Endothelial cell of umbilical vein (primary cell): ENCODE results near the gene AP5S1. TPM values are rescaled to one million over a fixed set of nuclear protein-coding genes. Genes with fewer than 3 reads are reported as not detected.

ENCODE experiments used
- BruUV-seq: library from RNA; stranded (reverse); fragments of 400-500 nt; replicated peaks from 2 replicates; lab custom pipeline; 2021; lab: Mats Ljungman, UMichigan
- CTCF ChIA-PET: fragments of 300-600, 350-600 bp; sonication (Branson Sonifier 250); formaldehyde crosslinking; loops from one replicate; lab custom pipeline; 2021; ENCODE audit warnings: antibody characterized with exemption, inconsistent platforms; lab: Charles Lee
- POLR2A ChIA-PET: fragments of 300-600, 350-600 bp; sonication (Branson Sonifier 250); formaldehyde crosslinking; loops from one replicate; lab custom pipeline; 2021; ENCODE audit warnings: antibody characterized with exemption, inconsistent platforms; lab: Charles Lee
- DNase-seq: peaks from one replicate; pipeline ENCODE4 v3.0.0-alpha.2; 2011; ENCODE audit warnings: low read depth, low spot score
- FAIRE-seq: peaks from 2 replicates; lab custom pipeline; 2011; peaks lifted over from hg19 to GRCh38; lab: Jason Lieb, UNC
- H2AFZ ChIP-seq: 2 replicates; pipeline ENCODE4 v1.6.0; 2012; ENCODE audit warnings: low read depth, low read length, control low read depth, inconsistent platforms
- H3K27ac ChIP-seq: 2 replicates; pipeline ENCODE4 v1.5.1; 2011; ENCODE audit warnings: low read depth, mild to moderate bottlenecking, control low read depth, low read length, moderate library complexity; ENCODE audit not compliant: insufficient read depth
- H3K27me3 ChIP-seq, 2 experiments: 2 replicates each; pipeline versions ENCODE4 v1.6.0 to v1.6.1; 2011; ENCODE audit warnings: low read length in 2 of 2, mixed read lengths in 1 of 2; ENCODE audit not compliant: control insufficient read depth in 2 of 2, insufficient read depth in 2 of 2
- H3K36me3 ChIP-seq, 2 experiments: 2 replicates in 1 of 2; 3 replicates in 1 of 2; pipeline ENCODE4 v1.5.1; 2011; ENCODE audit warnings: low read length in 2 of 2, mild to moderate bottlenecking in 1 of 2, moderate library complexity in 1 of 2; ENCODE audit not compliant: control insufficient read depth in 2 of 2, insufficient read depth in 2 of 2; ENCODE audit errors: extremely low read depth in 1 of 2
- H3K4me1 ChIP-seq: 3 replicates; pipeline ENCODE4 v1.5.1; 2011; ENCODE audit warnings: mild to moderate bottlenecking, low read length; ENCODE audit not compliant: control insufficient read depth, insufficient read depth; ENCODE audit errors: extremely low read depth
- H3K4me2 ChIP-seq: 2 replicates; pipeline ENCODE4 v1.6.1; 2011; ENCODE audit warnings: low read length, control low read depth, mixed read lengths; ENCODE audit not compliant: insufficient read depth
- H3K4me3 ChIP-seq, 3 experiments: fragments of 200-600 bp in 1 of 3; sonication (generic), shearing (Covaris generic) in 1 of 3; replicated peaks in 1 of 3; 2 replicates each; pipeline ENCODE4 v1.5.1; 2011 to 2016; ENCODE audit warnings: control low read depth in 3 of 3, low read length in 3 of 3, mild to moderate bottlenecking in 2 of 3, inconsistent platforms in 1 of 3, low read depth in 1 of 3, moderate library complexity in 1 of 3; ENCODE audit not compliant: insufficient read depth in 1 of 3
- H3K79me2 ChIP-seq: 2 replicates; pipeline ENCODE4 v1.6.0; 2012; ENCODE audit warnings: low read length, inconsistent platforms; ENCODE audit not compliant: control insufficient read depth, insufficient read depth
- H3K9ac ChIP-seq: replicated peaks from 2 replicates; pipeline ENCODE3; 2011; ENCODE audit warnings: low read length, control low read depth; ENCODE audit not compliant: insufficient read depth; ENCODE audit errors: extremely low read depth
- H3K9me1 ChIP-seq: replicated peaks from 3 replicates; pipeline ENCODE4 v1.6.0; 2011; ENCODE audit warnings: mild to moderate bottlenecking, low read length; ENCODE audit not compliant: control insufficient read depth, insufficient read depth; ENCODE audit errors: extremely low read depth
- H3K9me3 ChIP-seq: replicated peaks from 2 replicates; pipeline ENCODE4 v1.5.1; 2012; ENCODE audit warnings: low read length, inconsistent platforms; ENCODE audit not compliant: control insufficient read depth, insufficient read depth
- H4K20me1 ChIP-seq: replicated peaks from 2 replicates; pipeline ENCODE3; 2011; ENCODE audit warnings: mild to moderate bottlenecking, low read length; ENCODE audit not compliant: control insufficient read depth, insufficient read depth; ENCODE audit errors: extremely low read depth
- EZH2 ChIP-seq: IDR thresholded peaks from 2 replicates; pipeline ENCODE4 v1.6.1; 2012; ENCODE audit warnings: borderline replicate concordance, low read depth, mild to moderate bottlenecking, moderate library complexity, low read length, inconsistent platforms; ENCODE audit not compliant: severe bottlenecking
- FOS ChIP-seq: IDR thresholded peaks from 2 replicates; pipeline ENCODE4 v1.6.1; 2011; ENCODE audit warnings: mild to moderate bottlenecking, low read length, moderate library complexity, borderline replicate concordance; ENCODE audit not compliant: insufficient read depth
- GATA2 ChIP-seq: IDR thresholded peaks from 2 replicates; pipeline ENCODE4 v1.7.0; 2011; ENCODE audit warnings: low read depth, mild to moderate bottlenecking, moderate library complexity, mixed read lengths, low read length; ENCODE audit not compliant: insufficient read length, insufficient read depth
- MYC ChIP-seq: IDR thresholded peaks from one replicate; pipeline ENCODE4 v1.6.1; 2011; ENCODE audit warnings: mild to moderate bottlenecking, low read depth, low read length
- POLR2A ChIP-seq: IDR thresholded peaks from 2 replicates; pipeline ENCODE4 v1.6.1; 2012; ENCODE audit warnings: low read depth, mild to moderate bottlenecking, control low read depth, low read length
- POLR2AphosphoS5 ChIP-seq: IDR thresholded peaks from 2 replicates; pipeline ENCODE4 v1.6.1; 2012; ENCODE audit warnings: low read depth, mild to moderate bottlenecking, control low read depth, low read length, moderate library complexity; ENCODE audit not compliant: insufficient read depth
- dilution Hi-C: fragments of 300-500 bp; cut with MboI; formaldehyde crosslinking; loops from one replicate; pipeline ENCODE4 v1.15.0; 2019; ENCODE audit warnings: low sequenced_read_pairs; ENCODE audit not compliant: extremely low pct_ligation_motif_present
- intact Hi-C: fragments of 100-400 bp; cut with micrococcal nuclease; formaldehyde crosslinking; loops from one replicate; pipeline ENCODE4 v1.10.0; 2022
- polyA plus RNA-seq, 4 experiments: library from polyadenylated mRNA; depleted of rRNA in 3 of 4; stranded (reverse) in 3 of 4; unstranded in 1 of 4; fragments of >200 nt; gene quantifications; 2 replicates each; pipeline versions ENCODE4 v1.2.1 to v1.2.3, GENCODE V29; 2011 to 2012; ENCODE audit warnings: missing spikeins in 1 of 4
- total RNA-seq: library from RNA; stranded (reverse); gene quantifications from 2 replicates; pipeline ENCODE4 v1.2.3, GENCODE V29; 2021
- TF ChIP-seq, protein P1 (sequence below): IDR thresholded peaks from 2 replicates; pipeline ENCODE4 v1.6.1; 2011; ENCODE audit not compliant: insufficient read depth, insufficient read length
- TF ChIP-seq, protein P2 (sequence below), 2 donors: IDR thresholded peaks; 1 replicate in 1 of 2; 2 replicates in 1 of 2; pipeline ENCODE4 v1.5.1; 2011; ENCODE audit warnings: low read length in 2 of 2, mild to moderate bottlenecking in 2 of 2, moderate library complexity in 2 of 2, control low read depth in 1 of 2, inconsistent platforms in 1 of 2, low read depth in 1 of 2; ENCODE audit not compliant: insufficient read depth in 1 of 2; ENCODE audit errors: extremely low read depth in 1 of 2

The AP5S1 gene
- total and polyA plus RNA-seq, 2 donors (not counting 3 experiments of a cell fraction or from before 2014, with no cell fraction given), result 15.7 to 22.0 TPM

DNA sequence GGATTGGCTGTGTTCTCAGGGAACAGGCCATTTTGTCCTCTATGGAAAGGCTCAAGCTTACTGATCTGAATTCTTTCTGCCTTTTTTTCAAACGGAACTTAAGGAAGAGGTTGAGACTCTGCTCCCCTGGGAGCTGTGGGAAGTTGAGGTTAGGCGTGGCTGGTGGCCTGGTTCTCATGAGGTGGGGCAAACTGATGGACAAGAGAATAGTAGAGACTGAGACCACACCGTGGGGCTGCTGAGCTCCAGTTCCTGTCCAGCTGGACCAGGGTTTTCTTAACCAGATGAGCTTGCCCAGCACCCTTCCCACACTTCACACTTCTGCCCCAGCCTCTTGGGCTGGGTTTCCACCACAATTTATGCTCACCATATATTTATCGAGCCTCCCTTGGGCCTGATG, 6.1 kb downstream of the AP5S1 start:
- Histone ChIP-seq H3K4me2 (no peak overlapping the region), H4K20me1 (no peaks in the 10 kb centered on the region), H3K27ac (no peak overlapping the region), H3K9me1 (no peaks in the 10 kb centered on the region), H2AFZ (no peak overlapping the region), H3K4me1 (peaks cover 2% of the 10 kb centered on the region), H3K27me3 (no peaks in the 10 kb centered on the region), H3K4me3 (no peak overlapping the region), H3K36me3 (peaks cover 2 to 19% of the 10 kb centered on the region in 2 experiments), H3K79me2 (peaks cover 2% of the 10 kb centered on the region), H3K9me3 (no peaks in the 10 kb centered on the region), H3K9ac (no peak overlapping the region)
- no peak for DNase-seq
- intact Hi-C loops, result no loop called here
- ChIA-PET CTCF (interaction anchor here (0.9 to 1.4 kb wide), 3 partner anchors 13 to 59 kb away, joined by 3 to 4 read pairs (median 3); partner anchors contain the start of gene ADISSP), POLR2A (no interaction called here)
- TF ChIP-seq, protein P1, sequence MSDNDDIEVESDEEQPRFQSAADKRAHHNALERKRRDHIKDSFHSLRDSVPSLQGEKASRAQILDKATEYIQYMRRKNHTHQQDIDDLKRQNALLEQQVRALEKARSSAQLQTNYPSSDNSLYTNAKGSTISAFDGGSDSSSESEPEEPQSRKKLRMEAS, result no peak
- TF ChIP-seq MYC, result no peak
- TF ChIP-seq, protein P2, sequence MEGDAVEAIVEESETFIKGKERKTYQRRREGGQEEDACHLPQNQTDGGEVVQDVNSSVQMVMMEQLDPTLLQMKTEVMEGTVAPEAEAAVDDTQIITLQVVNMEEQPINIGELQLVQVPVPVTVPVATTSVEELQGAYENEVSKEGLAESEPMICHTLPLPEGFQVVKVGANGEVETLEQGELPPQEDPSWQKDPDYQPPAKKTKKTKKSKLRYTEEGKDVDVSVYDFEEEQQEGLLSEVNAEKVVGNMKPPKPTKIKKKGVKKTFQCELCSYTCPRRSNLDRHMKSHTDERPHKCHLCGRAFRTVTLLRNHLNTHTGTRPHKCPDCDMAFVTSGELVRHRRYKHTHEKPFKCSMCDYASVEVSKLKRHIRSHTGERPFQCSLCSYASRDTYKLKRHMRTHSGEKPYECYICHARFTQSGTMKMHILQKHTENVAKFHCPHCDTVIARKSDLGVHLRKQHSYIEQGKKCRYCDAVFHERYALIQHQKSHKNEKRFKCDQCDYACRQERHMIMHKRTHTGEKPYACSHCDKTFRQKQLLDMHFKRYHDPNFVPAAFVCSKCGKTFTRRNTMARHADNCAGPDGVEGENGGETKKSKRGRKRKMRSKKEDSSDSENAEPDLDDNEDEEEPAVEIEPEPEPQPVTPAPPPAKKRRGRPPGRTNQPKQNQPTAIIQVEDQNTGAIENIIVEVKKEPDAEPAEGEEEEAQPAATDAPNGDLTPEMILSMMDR (IDR thresholded peaks at IDR 0.05; ENCODE audit: extremely low read depth in 1 of 2, insufficient read depth in 1 of 2, low read depth in 1 of 2, low read length in 2 of 2), result no peak
- TF ChIP-seq EZH2, result no peak
- TF ChIP-seq POLR2AphosphoS5, result no peak
- no peak for TF ChIP-seq FOS
- TF ChIP-seq GATA2, result no peak
- TF ChIP-seq POLR2A, result no peak
- no TSS peak for BruUV-seq
- no peak for FAIRE-seq
- dilution Hi-C loops, result no loop called here
